ENCODE results near the gene TMEM214. TPM values are rescaled to one million over a fixed set of nuclear protein-coding genes. Genes with fewer than 3 reads are reported as not detected.
A peak's percentile ranks its signal among the peaks of the same experiment; 100 is the strongest.

Gene TMEM214
- total RNA-seq, 1 donor, result 71.6 TPM

DNA sequence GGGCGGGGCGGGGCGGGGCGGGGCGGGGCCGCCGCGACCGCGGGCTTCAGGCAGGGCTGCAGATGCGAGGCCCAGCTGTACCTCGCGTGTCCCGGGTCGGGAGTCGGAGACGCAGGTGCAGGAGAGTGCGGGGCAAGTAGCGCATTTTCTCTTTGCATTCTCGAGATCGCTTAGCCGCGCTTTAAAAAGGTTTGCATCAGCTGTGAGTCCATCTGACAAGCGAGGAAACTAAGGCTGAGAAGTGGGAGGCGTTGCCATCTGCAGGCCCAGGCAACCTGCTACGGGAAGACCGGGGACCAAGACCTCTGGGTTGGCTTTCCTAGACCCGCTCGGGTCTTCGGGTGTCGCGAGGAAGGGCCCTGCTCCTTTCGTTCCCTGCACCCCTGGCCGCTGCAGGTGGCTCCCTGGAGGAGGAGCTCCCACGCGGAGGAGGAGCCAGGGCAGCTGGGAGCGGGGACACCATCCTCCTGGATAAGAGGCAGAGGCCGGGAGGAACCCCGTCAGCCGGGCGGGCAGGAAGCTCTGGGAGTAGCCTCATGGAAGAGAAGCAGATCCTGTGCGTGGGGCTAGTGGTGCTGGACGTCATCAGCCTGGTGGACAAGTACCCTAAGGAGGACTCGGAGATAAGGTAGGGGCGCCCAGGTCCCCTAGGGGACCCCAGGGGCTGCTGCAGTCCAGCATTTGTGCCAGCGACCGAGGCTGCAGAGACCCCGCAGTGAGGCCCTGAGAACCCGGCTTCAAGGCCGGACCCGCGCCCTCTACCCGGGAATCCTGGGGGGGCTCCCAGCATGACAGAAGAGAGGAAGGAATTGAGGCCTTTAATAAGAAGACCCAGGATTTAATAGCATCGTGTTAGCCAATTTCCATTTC is 54.2 kb downstream of the TMEM214 start, which contains the start of gene KHK:
Gene KHK, plus strand, starts transcription at position 49 of the 870 bp plus-strand sequence. Its CDS starts 488 bp downstream, at position 537.
- peak within 1 kb of the TSS; percentile 56 for H3K4me3 ChIP-seq (ENCODE audit: low read depth, low read length)
- DNase-seq (ENCODE audit: low read depth), result no peak
- TF ChIP-seq, protein P1, sequence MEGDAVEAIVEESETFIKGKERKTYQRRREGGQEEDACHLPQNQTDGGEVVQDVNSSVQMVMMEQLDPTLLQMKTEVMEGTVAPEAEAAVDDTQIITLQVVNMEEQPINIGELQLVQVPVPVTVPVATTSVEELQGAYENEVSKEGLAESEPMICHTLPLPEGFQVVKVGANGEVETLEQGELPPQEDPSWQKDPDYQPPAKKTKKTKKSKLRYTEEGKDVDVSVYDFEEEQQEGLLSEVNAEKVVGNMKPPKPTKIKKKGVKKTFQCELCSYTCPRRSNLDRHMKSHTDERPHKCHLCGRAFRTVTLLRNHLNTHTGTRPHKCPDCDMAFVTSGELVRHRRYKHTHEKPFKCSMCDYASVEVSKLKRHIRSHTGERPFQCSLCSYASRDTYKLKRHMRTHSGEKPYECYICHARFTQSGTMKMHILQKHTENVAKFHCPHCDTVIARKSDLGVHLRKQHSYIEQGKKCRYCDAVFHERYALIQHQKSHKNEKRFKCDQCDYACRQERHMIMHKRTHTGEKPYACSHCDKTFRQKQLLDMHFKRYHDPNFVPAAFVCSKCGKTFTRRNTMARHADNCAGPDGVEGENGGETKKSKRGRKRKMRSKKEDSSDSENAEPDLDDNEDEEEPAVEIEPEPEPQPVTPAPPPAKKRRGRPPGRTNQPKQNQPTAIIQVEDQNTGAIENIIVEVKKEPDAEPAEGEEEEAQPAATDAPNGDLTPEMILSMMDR (IDR thresholded peaks at IDR 0.05; ENCODE audit: insufficient read depth, low read length), result no peak

DNA sequence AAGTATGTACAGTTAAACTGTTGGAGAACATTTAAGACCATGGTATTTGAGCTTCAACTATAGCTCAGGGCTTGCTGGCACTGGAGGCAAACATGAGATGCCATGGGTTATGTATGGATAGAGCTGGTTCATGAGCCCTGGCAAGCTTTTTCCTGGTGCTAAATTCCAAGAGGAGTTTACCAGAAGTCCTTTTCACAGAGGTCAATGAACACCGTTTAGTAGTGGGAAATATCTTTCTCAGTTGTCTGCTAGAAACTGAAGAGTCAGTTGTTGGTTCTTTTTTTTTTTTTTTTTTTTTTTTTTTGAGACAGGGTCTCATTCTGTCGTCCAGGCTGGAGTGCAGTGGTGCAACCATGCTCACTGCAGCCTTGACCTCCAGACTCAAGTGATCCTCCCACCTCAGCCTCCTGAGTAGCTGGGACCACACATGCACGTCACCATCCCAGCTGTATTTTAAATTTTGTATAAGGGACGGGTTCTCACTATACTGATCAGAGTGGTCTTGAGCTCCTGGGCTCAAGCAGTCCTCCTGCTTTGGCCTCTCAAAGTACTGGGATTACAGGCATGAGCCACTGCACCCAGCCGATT is 55.2 kb downstream of the TMEM214 start:
- no peak overlapping the region for H3K4me3 ChIP-seq (ENCODE audit: low read depth, low read length)
- TF ChIP-seq, protein P1 (IDR thresholded peaks at IDR 0.05; ENCODE audit: insufficient read depth, low read length), result no peak

DNA sequence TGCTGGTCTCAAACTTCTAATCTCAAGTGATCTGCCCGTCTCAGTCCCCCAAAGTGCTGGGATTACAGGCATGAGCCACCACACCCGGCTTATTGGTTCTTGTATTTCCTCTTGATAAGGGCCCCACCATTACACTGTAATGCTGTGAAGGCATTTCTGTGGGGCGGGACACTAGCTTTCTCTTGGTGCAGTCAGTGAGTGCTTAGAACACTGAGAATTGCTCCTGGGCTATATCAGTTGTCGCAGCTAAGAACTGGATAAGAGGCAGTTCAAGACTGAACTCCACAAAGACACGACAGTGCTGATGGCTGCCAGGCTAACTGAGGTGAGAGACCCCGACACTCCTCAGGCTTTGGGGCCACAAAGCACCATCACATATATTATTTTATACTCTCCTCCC is 55.9 kb downstream of the TMEM214 start:
- TF ChIP-seq, protein P1 (IDR thresholded peaks at IDR 0.05; ENCODE audit: insufficient read depth, low read length), result no peak
- no peak for DNase-seq (ENCODE audit: low read depth)
- no peak overlapping the region for H3K4me3 ChIP-seq (ENCODE audit: low read depth, low read length)

More for the DNA sequence above, 55.2 kb downstream of the TMEM214 start:
- DNase-seq (ENCODE audit: low read depth), result no peak

DNA sequence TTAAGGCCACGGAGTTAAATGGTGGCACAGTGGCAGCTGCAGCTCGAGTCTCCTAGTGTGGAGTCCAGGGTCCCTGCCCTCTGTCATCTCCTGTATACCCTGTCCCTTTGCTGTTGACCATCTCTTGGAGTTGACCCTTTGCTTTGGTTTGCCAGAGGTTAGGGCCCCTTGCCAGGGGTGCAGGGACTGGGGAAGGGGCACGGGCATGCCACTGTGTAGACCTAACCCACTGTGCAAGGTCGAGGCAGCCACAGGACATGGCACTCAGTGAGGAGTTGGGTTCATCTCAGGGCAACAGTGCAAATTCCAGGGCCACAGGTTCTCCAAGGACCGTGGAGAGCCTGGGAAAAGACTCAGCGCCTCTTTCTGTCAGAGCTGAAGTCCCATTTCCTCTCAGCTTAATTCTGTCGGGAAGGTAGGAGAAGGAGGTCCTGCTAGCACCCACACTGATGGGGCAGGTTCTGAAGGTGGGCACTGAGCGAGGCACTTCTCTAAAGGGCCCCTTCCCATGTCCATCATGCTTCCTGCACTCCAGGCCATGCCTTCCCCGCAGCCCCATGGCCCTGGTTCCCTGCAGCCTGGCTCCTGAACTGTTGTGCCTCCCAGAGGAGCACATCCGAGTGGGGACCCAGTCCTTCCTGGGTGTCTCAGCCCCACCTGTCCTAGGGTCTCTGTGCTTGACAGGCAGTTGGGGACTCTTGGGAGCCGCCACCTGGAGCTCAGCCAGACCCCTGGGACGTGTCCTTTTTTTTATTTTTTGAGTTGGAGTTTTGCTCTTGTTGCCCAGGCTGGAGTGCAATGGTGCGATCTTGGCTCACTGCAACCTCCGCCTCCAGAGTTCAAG is 56.6 kb downstream of the TMEM214 start:
- no peak overlapping the region for H3K4me3 ChIP-seq (ENCODE audit: low read depth, low read length)
- TF ChIP-seq, protein P1 (IDR thresholded peaks at IDR 0.05; ENCODE audit: insufficient read depth, low read length), result no peak
- no peak for DNase-seq (ENCODE audit: low read depth)

Other genes with a start within 250 kb of the TMEM214 start
- 9.2 TPM in 1 of 2 replicates, not detected in the other for gene CENPA, start 246.9 kb upstream of the TMEM214 start, total RNA-seq (ENCODE audit: low replicate concordance)
- not detected in 2 replicates for gene DPYSL5, start 184.8 kb upstream of the TMEM214 start, total RNA-seq (ENCODE audit: low replicate concordance)
- 5.3 and 7.2 TPM in 2 replicates for gene MAPRE3, start 62.3 kb upstream of the TMEM214 start, total RNA-seq (ENCODE audit: low replicate concordance)
- gene AGBL5, start 18.7 kb downstream of the TMEM214 start, total RNA-seq (ENCODE audit: low replicate concordance), result 17.5 and 25.3 TPM in 2 replicates
- 36.5 and 300 TPM in 2 replicates for gene OST4, start 38.7 kb downstream of the TMEM214 start, total RNA-seq (ENCODE audit: low replicate concordance)
- gene EMILIN1, start 45.6 kb downstream of the TMEM214 start, total RNA-seq (ENCODE audit: low replicate concordance), result 81.3 and 153 TPM in 2 replicates
- gene KHK, start 53.8 kb downstream of the TMEM214 start, total RNA-seq (ENCODE audit: low replicate concordance), result 1.7 and 2.3 TPM in 2 replicates
- gene CGREF1, start 86.2 kb downstream of the TMEM214 start, total RNA-seq (ENCODE audit: low replicate concordance), result 4.7 and 9.3 TPM in 2 replicates
- 0.09 TPM in 1 of 2 replicates, not detected in the other for gene ABHD1, start 90.8 kb downstream of the TMEM214 start, total RNA-seq (ENCODE audit: low replicate concordance)
- gene PREB, start 101.7 kb downstream of the TMEM214 start, total RNA-seq (ENCODE audit: low replicate concordance), result 37.0 and 46.0 TPM in 2 replicates
- not detected in 2 replicates for gene PRR30, start 106.4 kb downstream of the TMEM214 start, total RNA-seq (ENCODE audit: low replicate concordance)
- gene TCF23, start 116.0 kb downstream of the TMEM214 start, total RNA-seq (ENCODE audit: low replicate concordance), result 2.3 TPM in 1 of 2 replicates, not detected in the other
- 135 and 216 TPM in 2 replicates for gene ATRAID, start 179.1 kb downstream of the TMEM214 start, total RNA-seq (ENCODE audit: low replicate concordance)
- gene SLC5A6, start 179.3 kb downstream of the TMEM214 start, total RNA-seq (ENCODE audit: low replicate concordance), result 12.9 and 20.0 TPM in 2 replicates
- 28.9 and 35.5 TPM in 2 replicates for gene CAD, start 184.4 kb downstream of the TMEM214 start, total RNA-seq (ENCODE audit: low replicate concordance)
- 0.09 and 0.25 TPM in 2 replicates for gene SLC30A3, start 230.1 kb downstream of the TMEM214 start, total RNA-seq (ENCODE audit: low replicate concordance)
- gene DNAJC5G, start 242.5 kb downstream of the TMEM214 start, total RNA-seq (ENCODE audit: low replicate concordance), result not detected in 2 replicates
- not detected in 2 replicates for gene TRIM54, start 249.5 kb downstream of the TMEM214 start, total RNA-seq (ENCODE audit: low replicate concordance)

Measured in fibroblast of the aortic adventitia (primary cell).